ENCODE measurements around the gene TMED8. TPM values are rescaled to one million over a fixed set of nuclear protein-coding genes. Genes with fewer than 3 reads are reported as not detected.

Gene TMED8
- total RNA-seq, 1 experiment from 2014 or later = 14.2 TPM

- CTCF ChIA-PET = interaction anchor here (1.2 kb wide), 1 partner anchor 149 kb away, joined by 3 read pairs; no protein-coding TSS in a partner anchor
These were observed 67.8 kb downstream of the TMED8 start for GRCh38 chr14:77309131-77309530.

GRCh38 chr14:77306851-77307496 lies 69.9 kb downstream of the TMED8 start:
- H3K36me3 Mint-ChIP-seq = no peaks in the 10 kb centered on the region
- POLR2A ChIA-PET = interaction anchor here (0.5 kb wide), 1 partner anchor 167 kb away, joined by 3 read pairs; no protein-coding TSS in a partner anchor
- no peak overlapping the region for H3K4me3 Mint-ChIP-seq
- ATAC-seq = no peak
- H3K9me3 Mint-ChIP-seq = no peaks in the 10 kb centered on the region
- H3K27me3 Mint-ChIP-seq (ENCODE audit: low read depth) = no peaks in the 10 kb centered on the region
- no peak overlapping the region; the same call in 1 of the 2 replicates for H3K27ac Mint-ChIP-seq
- no peak for DNase-seq (ENCODE audit: low spot score)
- CTCF ChIA-PET = interaction anchor here (1.0 to 2.1 kb wide), 5 partner anchors 9 to 156 kb away, joined by 3 to 29 read pairs (median 3); partner anchors contain the start of gene GSTZ1
- H3K4me1 Mint-ChIP-seq = no peaks in the 10 kb centered on the region
- TF ChIP-seq CTCF (IDR thresholded peaks at IDR 0.05) = no peak
- no peak for TF ChIP-seq PRDM15 (CRISPR knock-in tag; IDR thresholded peaks at IDR 0.05)
- no peak for TF ChIP-seq ZNF232 (CRISPR knock-in tag; IDR thresholded peaks at IDR 0.05)
- TF ChIP-seq OVOL2 (CRISPR knock-in tag; IDR thresholded peaks at IDR 0.05; ENCODE audit: borderline replicate concordance) = no peak
- no peak for TF ChIP-seq ATF2 (CRISPR knock-in tag; IDR thresholded peaks at IDR 0.05; ENCODE audit: borderline replicate concordance, low read depth)

More at GRCh38 chr14:77309131-77309530, 67.8 kb downstream of the TMED8 start:
- Mint-ChIP-seq H3K9me3 (no peaks in the 10 kb centered on the region), H3K36me3 (no peaks in the 10 kb centered on the region), H3K27ac (no peak overlapping the region), H3K4me1 (peaks cover 17% of the 10 kb centered on the region), H3K27me3 (ENCODE audit: low read depth) (no peaks in the 10 kb centered on the region), H3K4me3 (no peak overlapping the region)
- no peak for ATAC-seq
- POLR2A ChIA-PET = no interaction called here
- no peak for TF ChIP-seq MLX (CRISPR knock-in tag; IDR thresholded peaks at IDR 0.05)
- TF ChIP-seq NFYB (CRISPR knock-in tag; conservative IDR thresholded peaks at IDR 0.05; ENCODE audit: low read depth) = no peak
- TF ChIP-seq FOXJ3 (CRISPR knock-in tag; IDR thresholded peaks at IDR 0.05; ENCODE audit: borderline replicate concordance) = no peak
- TF ChIP-seq ZNF671 (CRISPR knock-in tag; IDR thresholded peaks at IDR 0.05) = no peak
- no peak for TF ChIP-seq CBFB (CRISPR knock-in tag; IDR thresholded peaks at IDR 0.05; ENCODE audit: low read depth)
- DNase-seq (ENCODE audit: low spot score) = no peak

GRCh38 chr14:77306416-77306815 lies 70.5 kb downstream of the TMED8 start:
- Mint-ChIP-seq H3K4me3 (no peak overlapping the region), H3K4me1 (no peaks in the 10 kb centered on the region), H3K27ac (peak overlapping the region; percentile 13; the same call in 1 of the 2 replicates), H3K9me3 (no peaks in the 10 kb centered on the region), H3K27me3 (ENCODE audit: low read depth) (no peaks in the 10 kb centered on the region), H3K36me3 (no peaks in the 10 kb centered on the region)
- CTCF ChIA-PET = interaction anchor here (1.0 to 2.1 kb wide), 4 partner anchors 9 to 155 kb away, joined by 3 to 29 read pairs (median 6); partner anchors contain the start of gene GSTZ1
- ATAC-seq (no peak), DNase-seq (ENCODE audit: low spot score) (no peak)
- TF ChIP-seq NFATC4 (CRISPR knock-in tag; IDR thresholded peaks at IDR 0.05) = no peak
- POLR2A ChIA-PET = interaction anchor here (0.5 kb wide), 2 partner anchors 167 to 465 kb away, joined by 3 to 4 read pairs; no protein-coding TSS in a partner anchor

Data from WTC11 (cell line).